Left lung (tissue), 10 donors: ENCODE data around the gene PDYN. TPM values are rescaled to one million over a fixed set of nuclear protein-coding genes. Genes with fewer than 3 reads are reported as not detected.

Experiments used
- ATAC-seq: fragments of 200-7000 bp; cut with Tn5 transposase; one replicate; pipeline ENCODE4 v1.9.1; 2020; ENCODE audit warnings: moderate library complexity
- DNase-seq, 4 donors: peaks; one replicate each; pipeline ENCODE4 v3.0.0-alpha.2; 2013 to 2020
- H3K27ac ChIP-seq, 2 donors: fragments of 200-600 bp; sonication (generic) in 1 of 2; one replicate each; pipeline versions ENCODE4 v1.5.0 to v1.8.0; 2020 to 2021
- H3K27me3 ChIP-seq, 2 donors: fragments of 200-600 bp; sonication (generic) in 1 of 2; one replicate each; pipeline versions ENCODE4 v1.5.0 to v1.8.0; 2020 to 2021
- H3K36me3 ChIP-seq, 2 donors: fragments of 200-600 bp; sonication (generic) in 1 of 2; one replicate each; pipeline versions ENCODE4 v1.5.0 to v1.8.0; 2020 to 2021
- H3K4me1 ChIP-seq, 2 donors: fragments of 200-600 bp; one replicate each; pipeline ENCODE4 v1.8.0; 2021
- H3K4me3 ChIP-seq, 2 donors: fragments of 200-600 bp; sonication (generic) in 1 of 2; one replicate each; pipeline versions ENCODE4 v1.5.0 to v1.8.0; 2020 to 2021; ENCODE audit warnings: mild to moderate bottlenecking in 1 of 2
- H3K9me3 ChIP-seq, 2 donors: fragments of 200-600 bp; sonication (generic) in 1 of 2; one replicate each; pipeline versions ENCODE4 v1.5.0 to v1.8.0; 2020 to 2021
- intact Hi-C, 2 donors: fragments of 100-400 bp; cut with DNase I; formaldehyde crosslinking; loops; one replicate each; pipeline versions ENCODE4 v1.11.2 to v1.14.2; 2022
- polyA plus RNA-seq, 6 donors: library from polyadenylated mRNA; unstranded; fragments of 120-200 nt; gene quantifications; one replicate each; pipeline ENCODE4 v1.2.1, GENCODE V29; 2013; ENCODE audit not compliant: insufficient read length in 6 of 6
- total RNA-seq, 2 donors: library from RNA; stranded (reverse); fragmentation: NEBNext Ultra II Directional; extraction: Animal tissue kit (Norgen Biotek cat#: 25700); gene quantifications; one replicate each; pipeline ENCODE4 v1.2.1, GENCODE V29; 2021
- TF ChIP-seq, protein P1 (sequence below), 2 donors: fragments of 200-600 bp; sonication (generic) in 1 of 2; IDR thresholded peaks; one replicate each; pipeline versions ENCODE4 v1.5.0 to v1.8.0; 2021; ENCODE audit warnings: antibody characterized with exemption in 2 of 2
- donor health status: DM: no; HTN: yes; CAD: no.
- donor health status: DM: no; HTN: no; CAD: no.

PDYN gene
- total and polyA plus RNA-seq, 8 donors: not detected

DNA sequence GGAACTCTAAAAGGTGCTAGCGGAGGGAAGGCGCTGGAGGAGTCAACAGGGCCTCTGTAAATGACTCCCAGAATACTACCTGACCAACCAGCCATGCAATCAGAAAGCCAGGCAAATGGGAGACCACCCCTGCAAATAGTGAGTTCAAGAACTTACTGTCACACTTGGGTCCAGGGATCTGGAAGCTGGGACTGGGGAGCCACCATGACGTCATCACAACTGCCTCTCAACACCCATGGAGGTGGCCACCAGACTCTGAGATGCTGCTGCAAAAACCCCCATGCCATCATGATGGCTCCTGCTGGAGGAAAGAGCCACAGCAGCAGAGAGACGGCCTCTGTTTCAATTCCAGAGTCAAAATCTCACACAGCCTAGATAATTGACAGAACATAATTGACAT is 8.5 kb upstream of the PDYN start:
- H3K27me3 ChIP-seq: peaks cover 27 to 100% of the 10 kb centered on the region in 2 donors
- DNase-seq (no peak), ATAC-seq (no peak)
- no peaks in the 10 kb centered on the region for H3K9me3 ChIP-seq
- intact Hi-C loops: no loop called here
- TF ChIP-seq, protein P1, sequence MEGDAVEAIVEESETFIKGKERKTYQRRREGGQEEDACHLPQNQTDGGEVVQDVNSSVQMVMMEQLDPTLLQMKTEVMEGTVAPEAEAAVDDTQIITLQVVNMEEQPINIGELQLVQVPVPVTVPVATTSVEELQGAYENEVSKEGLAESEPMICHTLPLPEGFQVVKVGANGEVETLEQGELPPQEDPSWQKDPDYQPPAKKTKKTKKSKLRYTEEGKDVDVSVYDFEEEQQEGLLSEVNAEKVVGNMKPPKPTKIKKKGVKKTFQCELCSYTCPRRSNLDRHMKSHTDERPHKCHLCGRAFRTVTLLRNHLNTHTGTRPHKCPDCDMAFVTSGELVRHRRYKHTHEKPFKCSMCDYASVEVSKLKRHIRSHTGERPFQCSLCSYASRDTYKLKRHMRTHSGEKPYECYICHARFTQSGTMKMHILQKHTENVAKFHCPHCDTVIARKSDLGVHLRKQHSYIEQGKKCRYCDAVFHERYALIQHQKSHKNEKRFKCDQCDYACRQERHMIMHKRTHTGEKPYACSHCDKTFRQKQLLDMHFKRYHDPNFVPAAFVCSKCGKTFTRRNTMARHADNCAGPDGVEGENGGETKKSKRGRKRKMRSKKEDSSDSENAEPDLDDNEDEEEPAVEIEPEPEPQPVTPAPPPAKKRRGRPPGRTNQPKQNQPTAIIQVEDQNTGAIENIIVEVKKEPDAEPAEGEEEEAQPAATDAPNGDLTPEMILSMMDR (IDR thresholded peaks at IDR 0.05): no peak
- H3K36me3 ChIP-seq: no peaks in the 10 kb centered on the region
- no peak overlapping the region for H3K27ac ChIP-seq
- no peak overlapping the region for H3K4me3 ChIP-seq
- peaks cover 0 to 11% of the 10 kb centered on the region in 2 donors for H3K4me1 ChIP-seq

DNA sequence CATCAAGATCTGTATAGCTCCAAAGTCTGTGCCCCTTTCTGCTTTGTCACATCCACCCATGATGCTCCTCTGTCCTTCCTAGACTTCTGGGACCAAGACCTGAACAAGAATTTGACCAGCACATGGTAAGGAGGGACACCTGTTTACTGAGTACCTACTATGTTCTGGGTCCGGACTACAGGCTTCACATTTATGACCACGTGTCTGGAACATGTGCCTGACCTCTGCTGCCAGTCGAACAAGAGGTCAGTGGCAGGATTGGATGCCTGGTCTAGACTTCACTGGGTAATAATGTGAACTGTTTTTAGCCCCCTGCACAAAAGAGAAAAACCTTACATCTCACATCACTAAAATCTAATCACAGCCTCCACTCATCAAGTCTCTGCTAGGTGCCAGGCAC is 7.3 kb upstream of the PDYN start:
- H3K36me3 ChIP-seq: no peaks in the 10 kb centered on the region
- no peak overlapping the region for H3K27ac ChIP-seq
- TF ChIP-seq, protein P1 (IDR thresholded peaks at IDR 0.05): no peak
- H3K27me3 ChIP-seq: peaks cover 20 to 100% of the 10 kb centered on the region in 2 donors
- no peak overlapping the region for H3K4me3 ChIP-seq
- DNase-seq (no peak), ATAC-seq (no peak)
- H3K4me1 ChIP-seq: peaks cover 0 to 11% of the 10 kb centered on the region in 2 donors
- H3K9me3 ChIP-seq: no peaks in the 10 kb centered on the region
- intact Hi-C loops: no loop called here

DNA sequence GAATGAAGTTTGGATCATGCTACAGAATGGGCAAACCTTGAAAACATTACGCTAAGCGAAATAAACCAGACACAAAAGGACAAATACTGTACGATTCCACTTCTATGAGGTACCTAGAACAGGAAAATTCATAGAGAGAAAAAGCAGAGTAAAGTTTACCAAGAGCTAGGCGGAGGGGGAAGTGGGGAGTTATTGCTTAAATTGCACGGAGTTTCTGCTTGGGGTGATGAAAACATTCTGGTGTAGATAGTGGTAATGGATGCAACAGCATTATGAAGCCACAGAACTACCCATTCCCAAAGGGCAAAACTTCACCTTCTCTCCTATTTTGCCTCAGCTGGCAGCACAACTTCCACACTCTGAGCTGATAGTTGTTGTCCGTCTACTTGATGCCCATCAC is 6.4 kb upstream of the PDYN start:
- intact Hi-C loops: no loop called here
- DNase-seq (no peak), ATAC-seq (no peak)
- Histone ChIP-seq H3K27ac (no peak overlapping the region), H3K4me1 (peaks cover 0 to 11% of the 10 kb centered on the region in 2 donors), H3K36me3 (no peaks in the 10 kb centered on the region), H3K27me3 (peaks cover 20 to 100% of the 10 kb centered on the region in 2 donors), H3K9me3 (no peaks in the 10 kb centered on the region), H3K4me3 (no peak overlapping the region)
- TF ChIP-seq, protein P1 (IDR thresholded peaks at IDR 0.05): no peak

DNA sequence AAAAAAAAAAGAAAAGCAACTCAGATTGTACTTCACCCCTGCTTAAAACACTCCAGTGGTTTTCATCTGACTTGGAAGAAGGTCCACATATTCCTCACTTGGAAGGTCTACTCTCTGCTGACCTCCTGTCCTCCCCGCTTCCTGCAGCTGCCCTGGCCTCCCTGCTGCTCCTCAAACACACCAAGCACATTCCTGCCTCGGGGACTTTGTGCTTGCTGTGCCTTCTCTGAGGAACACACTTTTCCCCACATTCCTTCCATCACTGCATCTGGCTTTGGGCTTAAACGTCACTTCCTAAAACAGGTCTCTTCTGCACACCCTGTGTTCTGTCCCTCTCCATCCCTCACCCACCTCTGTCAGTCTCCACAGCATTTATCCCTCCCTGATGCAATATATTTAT is 4.9 kb upstream of the PDYN start:
- TF ChIP-seq, protein P1 (IDR thresholded peaks at IDR 0.05): no peak
- DNase-seq: no peak
- Histone ChIP-seq H3K27ac (no peak overlapping the region), H3K9me3 (no peaks in the 10 kb centered on the region), H3K4me3 (no peak overlapping the region), H3K36me3 (no peaks in the 10 kb centered on the region), H3K27me3 (peaks cover 25 to 100% of the 10 kb centered on the region in 2 donors), H3K4me1 (peaks cover 0 to 11% of the 10 kb centered on the region in 2 donors)
- intact Hi-C loops: no loop called here
- no peak for ATAC-seq

DNA sequence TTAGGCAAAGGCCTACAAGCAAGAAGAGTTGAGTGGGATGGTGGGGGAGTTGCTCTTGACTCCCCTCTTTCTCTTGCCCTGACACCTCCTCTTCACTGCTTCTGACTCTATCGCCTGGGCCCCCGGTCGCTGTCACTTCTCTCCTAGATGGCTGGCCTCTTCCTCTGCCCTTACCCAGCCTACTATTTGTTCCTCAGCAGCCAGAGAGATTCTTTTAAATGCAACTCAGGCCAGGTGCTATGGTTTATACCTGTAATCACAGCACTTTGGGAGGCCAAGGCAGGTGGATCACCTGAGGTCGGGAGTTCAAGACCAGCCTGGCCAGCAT is 4.3 kb upstream of the PDYN start:
- DNase-seq (no peak), ATAC-seq (no peak)
- no peak overlapping the region for H3K27ac ChIP-seq
- intact Hi-C loops: no loop called here
- no peak overlapping the region for H3K4me3 ChIP-seq
- peaks cover 0 to 11% of the 10 kb centered on the region in 2 donors for H3K4me1 ChIP-seq
- peaks cover 30 to 100% of the 10 kb centered on the region in 2 donors for H3K27me3 ChIP-seq
- TF ChIP-seq, protein P1 (IDR thresholded peaks at IDR 0.05): no peak
- H3K9me3 ChIP-seq: no peaks in the 10 kb centered on the region
- no peaks in the 10 kb centered on the region for H3K36me3 ChIP-seq
